ENCODE measurements around the gene GPR137. TPM values are rescaled to one million over a fixed set of nuclear protein-coding genes. Genes with fewer than 3 reads are reported as not detected.

Gene GPR137
- total and polyA plus RNA-seq, 2 experiments from 2014 or later, result 16.3 to 32.5 TPM

GRCh38 chr11:64330888-64331287 lies 45.2 kb downstream of the GPR137 start:
- 0 out of 2 replicates have a peak, but pooled peaks cover 8% of the 10 kb centered on the region for H3F3A ChIP-seq (replicated peaks; ENCODE audit: low read depth)
- no peaks in the 10 kb centered on the region for H3K36me3 ChIP-seq (ENCODE audit: insufficient read depth)
- H3K4me1 ChIP-seq (ENCODE audit: insufficient read depth), result peaks cover 3% of the 10 kb centered on the region; the same call in 1 of the 2 replicates
- no peaks in the 10 kb centered on the region for H3K9me2 ChIP-seq (ENCODE audit: insufficient read depth)
- Mint-ChIP-seq H3K9me3 (no peaks in the 10 kb centered on the region), H3K4me3 (no peak overlapping the region; the same call in 2 of the 3 replicates), H3K27ac (no peak overlapping the region), H3K27me3 (ENCODE audit: insufficient read depth, low read depth, poor library complexity) (peaks cover 8% of the 10 kb centered on the region), H3K4me1 (peaks cover 9% of the 10 kb centered on the region), H3K36me3 (ENCODE audit: low read depth) (no peaks in the 10 kb centered on the region)
- TF ChIP-seq JUNB (IDR thresholded peaks at IDR 0.05; ENCODE audit: unreplicated experiment) (no peak), POLR2AphosphoS5 (IDR thresholded peaks at IDR 0.05; ENCODE audit: low read depth) (no peak), CTCF (conservative IDR thresholded peaks at IDR 0.05; ENCODE audit: low read depth in 2 of 2) (no peak), EZH2phosphoT487 (IDR thresholded peaks at IDR 0.05; ENCODE audit: unreplicated experiment) (no peak), CREB1 (CRISPR knock-in tag; IDR thresholded peaks at IDR 0.05; ENCODE audit: low read depth) (no peak), ZNF462 (CRISPR knock-in tag; IDR thresholded peaks at IDR 0.05) (no peak), ETS1 (IDR thresholded peaks at IDR 0.05) (no peak), EZH2 (IDR thresholded peaks at IDR 0.05; ENCODE audit: low read depth, unreplicated experiment) (no peak), ZNF114 (CRISPR knock-in tag; IDR thresholded peaks at IDR 0.05) (no peak), ZNF331 (CRISPR knock-in tag; IDR thresholded peaks at IDR 0.05; ENCODE audit: low read depth) (no peak), STAT1 (IDR thresholded peaks at IDR 0.05; ENCODE audit: unreplicated experiment) (no peak), REST (IDR thresholded peaks at IDR 0.05; ENCODE audit: unreplicated experiment) (no peak), NANOG (IDR thresholded peaks at IDR 0.05; ENCODE audit: borderline replicate concordance) (no peak)
- no peak overlapping the region for H3K4me3 ChIP-seq
- H3K27me3 ChIP-seq (ENCODE audit: insufficient read depth), result no peaks in the 10 kb centered on the region
- DNase-seq (ENCODE audit: low spot score) (no peak), ATAC-seq (peak; percentile 21)
- no peak overlapping the region for H3K4me2 ChIP-seq
- H2AFZ ChIP-seq, result 0 out of 2 replicates have a peak overlapping the region, but pooled peaks have one; percentile 59
- H4K20me1 ChIP-seq (replicated peaks; ENCODE audit: insufficient read depth), result no peaks in the 10 kb centered on the region
- no peaks in the 10 kb centered on the region for H3K79me2 ChIP-seq (replicated peaks; ENCODE audit: insufficient read depth)
- no peak overlapping the region for H3K27ac ChIP-seq (ENCODE audit: low read depth)

Measured in GM23338 (cell line).